Stomach (tissue), 4 donors: ENCODE results near the gene SSC5D.

Experiments used
- CTCF ChIP-seq, 7 experiments: fragments of 450-650 bp in 4 of 7; fragments of 200-600 bp in 3 of 7; sonication (generic) in 3 of 7; IDR thresholded peaks; one replicate each; pipeline ENCODE4 v1.5.1; 2016 to 2019; ENCODE audit warnings: antibody characterized with exemption in 7 of 7, control low read depth in 2 of 7, mild to moderate bottlenecking in 1 of 7
- EP300 ChIP-seq: sonication (generic); formaldehyde crosslinking; IDR thresholded peaks from one replicate; pipeline ENCODE4 v1.6.1; 2017; ENCODE audit warnings: antibody characterized with exemption
- POLR2A ChIP-seq, 4 donors: fragments of 450-650 bp; IDR thresholded peaks; one replicate each; pipeline ENCODE4 v1.6.1; 2016; ENCODE audit warnings: antibody characterized with exemption in 4 of 4, control low read depth in 2 of 4, mild to moderate bottlenecking in 1 of 4, moderate library complexity in 1 of 4

GRCh38 chr19:55542292-55542855, 54.1 kb downstream of the SSC5D start:
- no peak for TF ChIP-seq POLR2A (IDR thresholded peaks at IDR 0.05)
- no peak for TF ChIP-seq EP300
- no peak for TF ChIP-seq CTCF (IDR thresholded peaks at IDR 0.05)
